Jurkat, Clone E6-1 (cell line): Measurements from ENCODE around the gene OSTN. TPM values are rescaled to one million over a fixed set of nuclear protein-coding genes. Genes with fewer than 3 reads are reported as not detected.
"Not testable (repeated sequence)": the region's sequence is repeated elsewhere in the genome, so short reads cannot be mapped to it uniquely, and the experiment has no call there.

ENCODE experiments used
- DNase-seq: peaks from one replicate; pipeline ENCODE4 v3.0.0-alpha.2; 2011; ENCODE audit warnings: low read depth, low spot score
- H3K4me3 ChIP-seq: 2 replicates; pipeline ENCODE4 v1.5.1; 2011; ENCODE audit warnings: mild to moderate bottlenecking, low read length, control low read depth, moderate library complexity
- polyA plus RNA-seq: library from polyadenylated mRNA; unstranded; fragments of >200 nt; gene quantifications from one replicate; pipeline ENCODE4 v1.2.1, GENCODE V29; 2012; ENCODE audit warnings: missing spikeins; ENCODE audit not compliant: insufficient read length, insufficient read depth

The OSTN gene, protein sequence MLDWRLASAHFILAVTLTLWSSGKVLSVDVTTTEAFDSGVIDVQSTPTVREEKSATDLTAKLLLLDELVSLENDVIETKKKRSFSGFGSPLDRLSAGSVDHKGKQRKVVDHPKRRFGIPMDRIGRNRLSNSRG
- not detected for polyA plus RNA-seq

DNA sequence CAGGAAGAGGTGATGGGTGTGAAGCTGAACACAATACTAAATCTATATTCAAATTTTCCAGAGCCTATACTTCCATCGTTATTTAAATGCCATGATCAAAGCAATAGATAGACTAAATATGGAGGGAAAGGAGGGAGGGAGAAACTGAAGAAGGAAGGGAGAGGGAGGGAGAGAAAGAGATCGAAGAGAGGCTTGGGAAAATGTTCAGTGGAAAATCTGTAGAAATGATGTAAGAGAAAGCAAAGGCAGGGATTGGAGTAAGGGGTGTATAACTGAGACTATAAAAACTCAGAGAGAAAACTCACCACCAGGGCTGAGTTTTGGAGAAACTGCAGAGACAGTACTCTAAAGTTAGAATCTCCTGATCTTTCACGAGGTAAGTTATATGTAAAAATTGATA lies at the start of gene OSTN:
TSS of gene OSTN (plus strand) at position 310 of the 400 bp plus-strand sequence. CDS start 13,292 bp downstream, outside the sequence.
- DNase-seq = no peak
- H3K4me3 ChIP-seq = no peak within 1 kb of the TSS

DNA sequence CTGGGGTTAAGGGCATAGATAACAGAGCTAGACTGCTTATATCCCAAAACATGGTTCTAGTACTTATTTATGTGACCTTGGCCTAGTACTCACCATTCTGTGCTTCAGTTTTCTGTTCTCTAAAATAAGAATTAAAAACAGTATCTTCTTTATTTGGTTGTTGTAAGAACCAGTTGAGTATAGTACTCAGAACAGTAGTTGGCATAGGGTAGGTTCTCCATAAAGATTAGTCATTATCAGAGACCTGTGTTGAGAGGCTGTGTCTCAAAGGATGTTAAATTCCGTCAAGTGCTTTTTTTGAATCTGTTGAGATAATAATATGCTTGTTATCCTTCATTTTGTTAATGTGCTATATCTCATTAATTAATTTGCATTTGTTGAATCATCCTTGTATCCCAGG lies 47.4 kb upstream of the OSTN start:
- no peak for DNase-seq

DNA sequence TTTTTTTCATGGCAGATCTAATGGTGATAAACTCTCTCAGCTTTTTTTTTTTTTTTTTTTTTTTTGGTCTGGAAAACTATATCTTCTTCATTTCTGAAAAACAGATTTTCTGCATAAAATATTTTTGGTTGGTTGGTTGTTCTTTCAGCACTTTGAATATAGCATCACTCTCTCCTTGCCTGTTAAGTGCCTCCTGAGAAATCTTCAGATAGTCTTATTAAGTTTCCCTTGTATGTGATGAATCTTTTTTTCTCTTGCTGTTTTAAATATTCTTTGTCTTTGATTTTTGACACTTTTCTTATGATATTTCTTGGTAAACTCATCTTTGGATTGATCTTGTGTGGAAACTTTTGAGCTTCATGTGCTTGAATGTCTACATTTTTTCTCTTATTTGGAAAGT lies 44.2 kb upstream of the OSTN start:
- no peak for DNase-seq
- H3K4me3 ChIP-seq = no peak overlapping the region

More for the DNA sequence above, 47.4 kb upstream of the OSTN start:
- H3K4me3 ChIP-seq = no peak overlapping the region

DNA sequence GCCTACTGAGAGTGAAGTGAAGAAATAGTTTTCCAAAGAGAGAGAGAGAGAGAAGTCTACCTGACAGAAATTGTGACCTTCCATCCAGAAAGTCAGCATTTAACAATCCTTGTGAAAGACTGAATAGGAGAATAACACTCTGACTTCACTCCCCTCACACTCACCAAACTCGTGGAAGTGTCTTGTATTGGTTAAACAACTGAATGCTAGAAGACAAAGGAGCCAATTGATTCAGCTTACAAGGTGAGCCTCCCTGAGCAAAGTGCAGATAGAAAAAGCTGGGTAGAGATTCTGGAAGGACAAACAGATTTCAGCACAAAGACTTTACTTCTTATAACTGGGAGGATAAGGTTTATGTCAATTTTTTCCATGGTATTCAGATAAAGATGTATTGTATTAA lies 40.8 kb upstream of the OSTN start:
- DNase-seq = no peak

DNA sequence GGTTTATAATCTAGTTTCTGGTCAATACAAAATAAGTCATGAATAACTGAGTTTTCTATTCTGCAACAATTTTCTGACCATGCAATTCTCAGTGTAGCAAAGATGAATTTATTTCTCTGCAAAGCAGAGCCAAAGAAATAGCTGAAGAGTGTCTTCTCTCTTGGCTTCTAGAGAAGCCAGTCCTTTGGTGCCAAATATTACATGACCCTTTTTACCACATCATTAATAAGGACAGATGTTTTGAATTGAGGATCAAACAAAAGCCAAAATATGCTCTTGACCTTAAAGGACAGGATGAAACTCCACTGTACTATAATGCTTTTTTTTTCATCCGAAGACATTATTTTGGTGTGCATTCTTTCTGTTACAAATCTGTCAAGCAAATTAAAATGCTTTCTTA lies 40.2 kb upstream of the OSTN start:
- H3K4me3 ChIP-seq = no peak overlapping the region
- DNase-seq = no peak

More for the DNA sequence above, 40.8 kb upstream of the OSTN start:
- no peak overlapping the region for H3K4me3 ChIP-seq

DNA sequence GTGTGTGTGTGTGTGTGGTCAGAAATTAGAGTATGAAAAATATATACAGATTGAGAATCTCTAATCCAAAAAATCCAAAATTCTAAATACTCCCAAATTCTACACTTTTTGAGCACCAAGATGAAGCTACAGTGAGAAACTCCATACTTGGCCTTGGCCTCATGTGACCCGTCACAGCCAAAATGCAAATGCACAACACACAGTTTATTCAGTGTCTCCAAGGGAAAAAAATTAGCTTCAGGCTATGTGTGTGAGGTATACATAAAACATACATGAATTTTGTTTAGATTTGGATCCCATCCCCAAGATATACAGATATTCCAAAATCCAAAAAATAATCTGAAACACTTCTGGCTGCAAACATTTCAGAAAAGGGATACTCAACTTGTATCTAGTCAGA lies 33.2 kb upstream of the OSTN start:
- no peak overlapping the region for H3K4me3 ChIP-seq
- no peak for DNase-seq

DNA sequence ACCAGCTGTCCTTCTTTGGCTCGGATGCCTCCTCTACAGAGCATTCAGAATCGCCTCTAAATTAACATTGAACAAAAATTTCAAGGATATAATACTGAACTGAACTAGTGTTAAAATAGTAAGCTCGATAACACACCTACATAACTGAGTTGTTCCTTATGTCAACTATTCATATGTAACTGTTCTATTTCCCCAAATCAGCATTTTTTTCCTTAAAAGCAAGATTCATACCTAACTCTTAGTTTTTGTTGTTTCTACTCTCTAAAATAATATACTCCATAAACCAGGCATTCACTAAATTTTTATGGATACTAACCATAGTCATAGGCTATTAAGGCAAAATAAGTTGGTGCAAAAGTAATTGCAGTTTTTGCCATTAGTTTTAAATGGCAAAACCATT lies 32.7 kb upstream of the OSTN start:
- H3K4me3 ChIP-seq = no peak overlapping the region
- no peak for DNase-seq

DNA sequence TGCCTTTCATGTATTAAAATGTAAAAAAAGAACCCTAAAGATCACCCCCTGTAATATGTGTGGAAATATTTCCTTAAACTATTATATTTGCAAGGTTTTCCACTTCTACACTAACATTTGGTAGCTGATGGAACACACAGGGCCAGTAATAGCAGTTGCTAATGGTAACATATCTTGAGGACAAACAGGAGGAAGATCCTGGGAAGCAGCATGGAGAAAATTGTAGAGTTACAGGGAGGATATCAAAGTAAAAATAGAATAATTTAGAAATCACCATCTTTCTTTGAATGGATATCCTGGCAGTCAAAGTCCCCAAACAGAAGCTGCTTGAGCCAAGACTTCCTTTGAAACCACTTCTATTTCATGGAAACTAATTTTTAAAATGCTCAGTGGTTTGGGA lies 29.5 kb upstream of the OSTN start:
- DNase-seq = no peak
- no peak overlapping the region for H3K4me3 ChIP-seq

DNA sequence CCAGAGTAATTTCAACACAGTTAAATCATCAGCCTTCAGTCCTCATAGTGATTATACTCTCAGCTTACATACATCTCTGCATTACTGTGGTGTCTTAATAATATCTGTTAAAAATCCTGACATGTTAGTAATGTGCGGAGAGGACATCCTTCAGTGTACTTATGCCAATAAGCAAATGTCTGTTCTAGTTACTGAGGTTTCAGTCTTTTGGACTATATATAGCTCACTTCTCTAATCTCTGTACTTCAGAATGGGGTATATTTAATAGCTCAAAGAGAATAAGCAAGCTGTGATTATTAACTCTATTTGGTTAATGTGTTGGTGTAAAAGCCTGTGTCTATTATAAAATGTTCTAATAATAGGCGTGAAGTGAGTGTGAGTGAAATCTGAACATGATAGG lies 28.9 kb upstream of the OSTN start:
- no peak for DNase-seq
- H3K4me3 ChIP-seq = no peak overlapping the region

DNA sequence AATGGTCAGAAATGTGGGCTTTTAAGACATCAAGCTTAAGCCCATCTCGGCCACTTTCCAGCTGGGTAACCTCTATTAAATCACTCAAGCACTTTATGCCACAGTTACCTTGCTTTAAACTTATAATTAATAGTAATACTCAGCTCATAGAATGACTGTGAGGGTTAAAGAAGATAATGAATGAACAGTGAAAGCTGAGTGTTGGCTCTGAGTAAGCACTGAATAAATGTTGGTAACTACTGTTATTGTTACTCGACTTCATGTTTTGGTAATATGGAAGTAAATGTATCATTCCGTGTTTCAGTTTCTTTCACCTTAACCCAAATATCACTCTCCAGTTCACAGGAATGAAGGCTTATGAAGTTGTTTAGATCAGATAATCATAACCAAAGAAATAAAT lies 23.9 kb upstream of the OSTN start:
- no peak for DNase-seq
- no peak overlapping the region for H3K4me3 ChIP-seq

DNA sequence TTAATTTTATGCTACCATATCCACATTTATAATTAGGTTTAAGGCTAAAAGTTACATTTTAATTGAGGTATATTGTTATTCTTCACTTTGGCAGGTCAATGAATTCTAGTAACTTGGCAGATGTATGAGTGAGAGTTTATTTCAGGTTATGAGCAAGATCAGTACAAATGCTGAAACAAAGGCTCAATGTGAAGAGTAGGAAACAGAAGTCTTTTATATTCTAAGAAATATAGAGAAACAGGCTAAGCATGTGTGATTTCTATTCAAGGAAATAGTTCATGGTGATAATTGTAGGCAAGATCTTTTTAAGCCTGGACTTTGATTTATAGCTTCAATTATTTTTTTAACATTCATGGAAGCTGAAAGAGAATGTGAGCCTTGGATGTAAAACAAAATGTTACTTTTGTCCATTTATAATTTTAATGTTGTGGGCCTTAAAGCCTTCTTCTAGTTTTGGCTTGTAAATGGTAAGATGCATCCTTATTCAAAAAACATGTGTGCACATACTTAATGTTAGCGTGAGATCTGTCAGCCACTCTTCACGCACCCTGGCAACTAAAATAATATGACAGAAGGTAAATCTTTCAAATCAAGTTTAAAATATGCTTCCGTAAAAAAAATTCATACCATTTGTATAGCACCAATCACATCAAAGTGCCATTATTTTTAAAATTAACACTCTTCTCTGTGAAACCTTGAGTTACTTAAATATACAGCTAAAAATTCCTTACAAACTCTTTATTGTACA lies 22.8 kb upstream of the OSTN start:
- no peak for DNase-seq
- no peak overlapping the region for H3K4me3 ChIP-seq

DNA sequence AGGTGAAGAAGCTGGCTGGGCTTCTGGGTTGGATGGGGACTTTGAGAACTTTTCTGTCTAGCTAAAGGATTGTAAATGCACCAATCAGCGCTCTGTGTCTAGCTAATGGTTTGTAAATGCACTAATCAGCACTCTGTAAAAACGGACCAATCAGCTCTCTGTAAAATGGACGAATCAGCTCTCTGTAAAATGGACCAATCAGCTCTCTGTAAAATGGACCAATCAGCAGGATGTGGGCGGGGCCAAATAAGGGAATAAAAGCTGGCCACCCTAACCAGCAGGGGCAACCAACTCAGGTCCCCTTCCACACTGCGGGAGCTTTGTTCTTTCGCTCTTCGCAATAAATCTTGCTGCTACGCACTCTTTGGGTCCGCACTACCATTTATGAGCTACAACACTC lies 13.7 kb upstream of the OSTN start:
- not testable (repeated sequence) for H3K4me3 ChIP-seq, DNase-seq

DNA sequence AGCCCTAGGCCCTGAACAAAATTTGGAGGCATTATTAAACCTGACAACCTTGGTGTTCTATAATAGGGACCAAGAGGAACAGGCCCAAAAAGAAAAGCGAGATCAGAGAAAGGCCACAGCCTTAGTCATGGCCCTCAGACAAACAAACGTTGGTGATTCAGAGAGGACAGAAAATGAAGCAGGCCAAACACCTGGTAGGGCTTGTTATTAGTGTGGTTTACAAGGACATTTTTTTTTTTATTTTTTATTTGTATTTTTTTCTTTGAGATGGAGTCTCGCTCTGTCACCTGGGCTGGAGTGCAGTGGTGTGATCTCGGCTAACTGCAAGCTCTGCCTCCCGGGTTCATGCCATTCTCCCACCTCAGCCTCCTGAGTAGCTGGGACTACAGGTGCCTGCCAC lies 10.8 kb upstream of the OSTN start:
- H3K4me3 ChIP-seq, DNase-seq: not testable (repeated sequence)

DNA sequence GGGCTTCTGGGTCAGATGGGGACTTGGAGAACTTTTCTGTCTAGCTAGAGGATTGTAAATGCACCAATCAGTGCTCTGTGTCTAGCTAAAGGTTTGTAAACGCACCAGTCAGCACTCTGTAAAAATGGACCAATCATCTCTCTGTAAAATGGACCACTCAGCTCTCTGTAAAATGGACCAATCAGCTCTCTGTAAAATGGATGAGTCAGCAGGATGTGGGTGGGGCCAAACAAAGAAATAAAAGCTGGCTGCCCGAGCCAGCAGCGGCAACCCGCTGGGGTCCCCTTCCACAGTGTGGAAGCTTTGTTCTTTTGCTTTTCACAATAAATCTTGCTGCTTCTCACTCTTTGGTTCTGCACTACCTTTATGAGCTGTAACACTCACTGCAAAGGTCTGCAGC lies 6.8 kb upstream of the OSTN start:
- not testable (repeated sequence) for DNase-seq, H3K4me3 ChIP-seq

DNA sequence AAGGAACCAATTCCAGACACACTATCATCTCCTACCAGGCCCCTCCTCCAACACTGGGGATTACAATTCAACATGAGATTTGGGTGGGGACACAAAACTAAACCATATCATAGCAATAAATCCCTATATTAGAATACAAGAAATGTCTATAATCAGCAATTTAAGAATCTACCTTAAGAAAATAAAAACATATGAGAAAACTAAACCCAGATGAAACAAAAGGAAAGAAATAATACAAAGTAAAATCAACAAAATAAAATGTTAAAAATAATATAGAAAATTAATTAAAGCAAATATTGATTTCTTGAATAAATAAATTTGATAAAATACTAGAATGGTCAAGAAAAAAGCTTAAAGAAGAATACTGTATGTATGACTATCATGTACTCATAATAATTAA lies 6.1 kb upstream of the OSTN start:
- DNase-seq = no peak
- no peak overlapping the region for H3K4me3 ChIP-seq

DNA sequence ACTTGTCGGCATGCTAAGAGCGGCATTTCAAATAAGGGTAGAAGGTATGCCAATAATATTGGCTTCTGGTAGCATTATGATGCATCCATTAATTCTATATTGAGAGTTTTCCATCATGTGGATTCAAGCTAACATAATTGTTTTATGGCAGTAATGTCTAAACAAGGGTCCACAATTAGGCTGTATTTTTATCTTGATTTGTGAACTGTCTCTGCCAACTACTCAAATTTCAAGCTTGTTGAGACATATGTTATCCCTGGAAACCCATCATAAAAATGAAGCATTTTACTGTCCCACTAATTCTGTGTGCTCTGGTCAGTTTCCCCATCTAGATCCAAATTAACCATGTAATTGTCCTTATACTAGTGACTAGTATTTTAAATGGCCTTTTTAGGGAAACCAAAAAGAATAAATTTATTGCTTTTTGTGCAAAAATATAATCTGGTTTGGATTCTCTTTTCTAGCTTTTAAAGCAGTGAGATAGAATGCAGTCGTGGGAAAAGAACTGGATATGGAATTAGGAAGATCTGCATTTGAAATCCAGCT lies 1.2 kb upstream of the OSTN start:
- DNase-seq = no peak

DNA sequence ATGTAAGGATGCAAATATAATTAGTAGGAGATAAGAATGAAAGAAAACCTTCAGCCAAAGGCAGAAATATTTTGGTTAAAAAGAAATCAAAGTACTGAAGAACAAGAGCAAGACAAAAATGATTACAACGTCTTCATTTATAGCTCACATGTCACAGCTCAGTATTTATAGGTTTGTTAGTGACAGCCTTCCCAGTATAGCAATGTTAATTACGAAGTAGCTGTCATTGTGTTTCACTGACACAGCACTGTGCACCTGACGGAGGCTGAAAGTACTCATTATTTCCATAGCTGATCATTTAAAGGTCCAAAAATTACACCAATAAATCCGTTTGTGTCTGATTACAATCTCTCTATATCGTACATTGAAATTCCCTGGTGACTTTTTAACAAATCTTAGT lies 561 bp upstream of the OSTN start:
- H3K4me3 ChIP-seq = no peak overlapping the region
- no peak for DNase-seq

More for the DNA sequence above, 1.2 kb upstream of the OSTN start:
- H3K4me3 ChIP-seq = no peak overlapping the region

DNA sequence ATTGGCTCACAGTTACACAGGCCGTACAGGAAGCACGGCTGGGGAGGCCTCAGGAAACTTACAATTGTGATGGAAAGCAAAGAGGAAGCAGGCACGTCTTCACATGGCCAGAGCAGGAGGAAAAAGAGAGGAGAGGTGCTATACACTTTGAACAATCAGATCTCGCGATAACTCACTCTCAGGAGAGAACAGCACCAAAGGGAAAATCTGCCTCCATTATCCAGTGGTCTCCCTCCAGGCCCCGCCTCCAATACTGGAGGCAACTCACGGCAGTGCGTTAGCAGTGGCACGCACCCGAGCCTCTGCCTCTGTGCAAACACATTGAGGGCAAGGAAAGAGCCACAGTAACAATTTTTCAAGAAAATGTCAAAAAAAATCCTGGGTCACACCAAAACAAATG lies 11.0 kb downstream of the OSTN start:
- no peak for DNase-seq
- no peak overlapping the region for H3K4me3 ChIP-seq

DNA sequence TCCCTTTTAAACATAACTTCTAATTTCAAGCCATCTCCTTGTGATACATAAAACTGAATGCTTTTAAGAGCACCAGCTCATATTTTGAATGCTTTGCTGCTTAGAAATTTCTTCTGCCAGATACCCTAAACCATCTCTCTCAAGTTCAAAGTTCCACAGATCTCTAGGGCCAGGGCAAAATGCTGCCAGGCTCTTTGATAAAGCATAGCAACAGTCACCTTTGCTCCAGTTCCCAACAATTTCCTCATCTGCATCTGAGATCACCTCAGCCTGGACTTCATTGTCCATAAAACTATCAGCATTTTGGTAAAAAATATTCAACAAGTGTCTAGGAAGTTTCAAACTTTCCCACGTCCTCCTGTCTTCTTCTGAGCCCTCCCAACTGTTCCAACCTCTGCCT lies 17.5 kb downstream of the OSTN start:
- DNase-seq = no peak

DNA sequence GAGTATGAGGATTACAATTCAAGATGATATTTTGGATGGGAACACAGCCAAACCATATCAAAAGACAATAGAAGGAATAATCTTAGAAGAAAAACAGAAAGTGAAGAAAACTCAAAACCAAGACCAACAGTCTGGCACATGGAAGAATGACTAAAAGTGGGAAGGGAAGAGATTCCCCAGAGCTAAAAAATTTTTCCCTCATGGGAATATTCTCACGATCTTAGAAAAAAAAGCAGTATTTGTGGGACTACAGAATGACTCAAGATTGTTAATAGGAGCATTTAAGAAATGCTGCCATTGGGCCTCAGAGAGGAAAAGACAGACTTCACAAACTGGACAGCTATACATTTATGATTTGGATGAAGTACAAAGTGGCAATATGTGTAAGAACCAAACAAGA lies 18.3 kb downstream of the OSTN start:
- H3K4me3 ChIP-seq = no peak overlapping the region
- DNase-seq = no peak

More for the DNA sequence above, 17.5 kb downstream of the OSTN start:
- H3K4me3 ChIP-seq = no peak overlapping the region

DNA sequence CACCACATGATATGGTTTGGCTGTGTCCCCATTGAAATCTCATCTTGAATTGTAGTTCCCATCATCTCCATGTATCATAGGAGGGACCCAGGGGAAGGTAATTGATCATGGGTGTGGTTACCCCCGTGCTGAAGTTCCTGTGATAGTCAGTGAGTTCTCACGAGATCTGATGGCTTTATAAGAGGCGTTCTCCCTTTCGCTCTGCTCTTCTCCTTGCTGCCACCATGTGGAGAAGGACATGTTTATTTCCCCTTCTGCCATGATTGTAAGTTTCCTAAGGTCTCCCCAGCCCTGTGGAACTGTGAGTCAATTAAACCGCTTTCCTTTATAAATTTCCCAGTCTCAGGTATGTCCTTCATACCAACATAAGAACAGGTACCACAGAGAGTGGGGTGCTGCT lies 21.9 kb downstream of the OSTN start:
- H3K4me3 ChIP-seq = no peak overlapping the region
- no peak for DNase-seq
